LNCAP (cell line): Measurements from ENCODE around the gene PIGS.

Experiments
- CTCF ChIP-seq: fragments of 450-650 bp; IDR thresholded peaks from 2 replicates; pipeline ENCODE4 v1.5.1; 2017; ENCODE audit warnings: mild to moderate bottlenecking

PIGS gene

GRCh38 chr17:28570716-28571360 is 486 bp downstream of the PIGS start:
- no peak for TF ChIP-seq CTCF

GRCh38 chr17:28569446-28569845 is 1.9 kb downstream of the PIGS start:
- TF ChIP-seq CTCF, result no peak

- no peak for TF ChIP-seq CTCF
Observed at GRCh38 chr17:28567604-28568003, 3.7 kb downstream of the PIGS start.

- TF ChIP-seq CTCF, result no peak
Observed at GRCh38 chr17:28563475-28563874, 7.8 kb downstream of the PIGS start.

- no peak for TF ChIP-seq CTCF
Observed at GRCh38 chr17:28555022-28555421, 16.3 kb downstream of the PIGS start.

GRCh38 chr17:28554565-28554964 is 16.8 kb downstream of the PIGS start:
- peak; percentile 23; the same call in 1 of the 2 replicates for TF ChIP-seq CTCF

GRCh38 chr17:28553000-28553505 is 18.3 kb downstream of the PIGS start:
- TF ChIP-seq CTCF, result no peak
